Suppressor macrophage treated with lipopolysaccharide for 4 hours (primary cell): ENCODE data around the gene SDK1.
"Not testable (repeated sequence)": the region's sequence is repeated elsewhere in the genome, so short reads cannot be mapped to it uniquely, and the experiment has no call there.

Experiments
- DNase-seq: peaks from one replicate; pipeline ENCODE4 v3.0.0-alpha.2; 2020

SDK1 gene

DNA sequence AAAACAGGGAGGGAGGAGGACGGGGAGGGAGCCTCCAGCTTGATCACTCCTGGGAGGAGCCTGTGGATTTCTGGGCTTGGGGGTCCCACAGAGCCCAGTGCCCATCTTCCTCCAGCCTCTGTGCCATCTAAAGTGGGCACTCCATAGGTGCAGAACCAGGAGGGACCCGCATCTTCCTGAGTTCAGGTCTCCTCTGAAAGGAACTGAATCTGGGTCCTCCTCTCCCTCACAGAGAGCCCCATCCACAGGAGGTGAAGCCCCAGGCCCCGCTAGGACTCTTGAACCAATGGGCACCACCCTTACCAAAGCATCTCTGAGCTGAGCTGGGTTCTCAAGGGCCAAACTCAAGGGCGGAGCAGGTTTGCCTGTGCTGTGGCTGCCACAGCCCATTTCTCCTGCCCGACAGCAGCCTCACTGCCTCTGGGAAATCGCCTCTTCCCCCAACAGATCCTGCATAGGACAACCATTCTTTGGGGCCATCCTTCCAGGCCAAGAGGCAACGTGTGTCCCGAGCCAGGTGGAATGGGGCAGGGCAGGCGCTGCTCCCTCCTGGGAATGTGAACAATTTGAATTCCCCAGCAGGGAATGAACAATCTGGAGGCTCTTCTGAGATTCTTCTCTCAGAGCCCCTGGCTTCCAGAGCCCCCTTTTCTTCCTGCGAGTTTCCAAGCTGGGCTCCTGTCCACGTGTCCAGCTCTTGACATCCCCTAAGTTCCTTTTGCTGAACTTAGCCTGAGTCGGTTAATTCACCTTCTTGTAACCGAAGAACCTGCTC lies 970.1 kb downstream of the SDK1 start:
- DNase-seq = no peak

DNA sequence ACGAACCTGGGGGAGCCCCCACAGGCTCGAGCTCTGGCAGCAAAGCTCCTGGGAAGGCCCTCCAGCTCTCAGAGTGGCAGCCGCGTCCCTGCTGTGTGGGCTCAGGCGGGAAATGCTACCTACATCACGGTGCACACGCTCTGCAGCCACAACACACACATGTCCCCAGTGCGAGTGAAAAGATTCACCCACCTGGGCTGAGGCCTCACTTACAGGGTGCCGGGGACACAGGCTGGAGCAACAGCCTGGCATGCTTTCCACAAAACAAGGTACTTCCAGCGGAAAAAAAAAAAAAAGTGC lies 970.6 kb downstream of the SDK1 start:
- no peak for DNase-seq

DNA sequence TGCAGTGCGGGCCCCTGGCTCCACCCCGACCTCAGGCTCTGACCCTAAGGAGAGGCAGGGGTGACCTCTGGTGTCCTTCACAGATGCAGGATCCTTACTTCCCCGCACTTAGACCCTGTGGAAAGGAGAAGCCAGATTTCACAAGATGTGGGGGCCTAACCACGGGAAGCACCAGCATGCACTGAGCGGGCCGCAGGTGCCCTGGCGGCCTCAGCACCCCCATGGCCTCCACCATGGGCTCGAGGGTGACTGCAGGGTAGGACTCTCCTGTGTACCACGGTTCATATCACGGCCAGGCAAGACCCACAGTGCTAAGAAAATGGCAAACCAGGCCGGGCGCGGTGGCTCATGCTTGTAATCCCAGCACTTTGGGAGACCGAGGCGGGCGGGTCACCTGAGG lies 971.1 kb downstream of the SDK1 start:
- no peak for DNase-seq

- DNase-seq = no peak
Measured at GRCh38 chr7:4273566-4274230, 972.6 kb downstream of the SDK1 start.

DNA sequence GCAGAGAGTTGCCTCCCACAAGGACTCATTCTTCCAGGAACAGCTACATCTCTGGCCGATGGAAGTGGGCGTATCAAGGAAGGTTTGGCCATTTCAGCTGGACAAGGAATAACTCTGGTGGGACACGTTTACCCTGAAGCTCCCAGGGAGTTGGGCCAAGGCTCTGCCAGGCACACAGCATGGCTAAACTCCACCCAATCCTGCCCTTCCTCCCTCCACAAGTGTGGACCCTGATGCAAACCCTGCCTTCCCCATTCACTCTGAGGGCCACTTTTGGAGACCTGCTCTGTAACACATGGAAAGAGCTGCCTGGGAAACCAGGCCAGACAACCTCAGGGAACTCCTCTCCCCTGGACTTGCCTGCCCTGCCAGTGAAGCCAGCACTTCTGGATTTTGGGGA lies 973.2 kb downstream of the SDK1 start:
- DNase-seq = no peak

GRCh38 chr7:4277936-4278335 lies 976.9 kb downstream of the SDK1 start:
- no peak for DNase-seq

DNA sequence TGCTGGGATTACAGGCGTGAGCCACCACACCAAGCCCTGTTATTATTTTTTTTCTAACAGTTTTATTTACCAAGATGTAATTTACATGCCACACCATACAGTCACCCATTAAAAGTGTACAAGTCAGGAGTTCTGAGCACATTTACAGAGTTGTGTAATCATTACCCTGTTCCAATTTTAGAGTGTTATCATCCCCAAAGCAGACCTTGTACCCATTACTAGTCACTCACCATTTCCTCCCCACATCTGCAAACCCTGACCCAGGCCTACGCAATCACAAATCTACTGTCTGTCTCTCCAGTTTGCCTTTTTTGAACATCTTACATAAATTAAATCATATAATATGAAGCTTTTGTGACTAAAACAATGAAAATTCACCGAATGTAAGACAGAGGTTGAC lies 978.2 kb downstream of the SDK1 start:
- DNase-seq = no peak

- DNase-seq = no peak
Measured at GRCh38 chr7:4281231-4281993, 980.4 kb downstream of the SDK1 start.

- no peak for DNase-seq
Measured at GRCh38 chr7:4282434-4283223, 981.6 kb downstream of the SDK1 start.

GRCh38 chr7:4286351-4286750 lies 985.3 kb downstream of the SDK1 start:
- DNase-seq = no peak

DNA sequence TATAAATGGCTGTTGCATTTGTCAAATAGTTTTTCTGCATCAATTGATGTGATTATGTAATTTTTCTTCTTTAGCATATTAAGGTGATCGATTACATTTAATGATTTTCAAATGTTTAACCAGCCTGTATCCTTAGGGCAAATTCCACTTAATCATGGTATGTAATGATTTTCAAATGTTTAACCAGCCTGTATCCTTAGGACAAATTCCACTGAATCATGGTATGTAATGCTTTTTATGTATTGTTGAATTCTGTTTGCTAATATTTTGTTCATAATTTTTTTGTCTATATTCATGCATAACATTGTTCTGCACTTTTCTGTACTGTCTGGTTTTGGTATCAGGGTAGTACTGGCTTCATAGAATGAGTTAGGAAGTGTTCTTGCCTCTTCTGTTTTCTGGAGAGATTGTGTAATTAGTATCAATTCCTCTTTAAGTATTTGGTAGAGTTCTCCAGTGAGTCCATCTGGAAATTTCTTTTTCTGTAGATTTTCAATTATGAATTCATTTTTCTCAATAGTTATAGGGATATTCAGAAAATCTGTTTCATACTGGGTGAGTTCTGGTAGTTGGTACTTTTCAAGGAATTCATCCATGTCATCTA lies 987.8 kb downstream of the SDK1 start:
- peak; percentile 1 for DNase-seq

DNA sequence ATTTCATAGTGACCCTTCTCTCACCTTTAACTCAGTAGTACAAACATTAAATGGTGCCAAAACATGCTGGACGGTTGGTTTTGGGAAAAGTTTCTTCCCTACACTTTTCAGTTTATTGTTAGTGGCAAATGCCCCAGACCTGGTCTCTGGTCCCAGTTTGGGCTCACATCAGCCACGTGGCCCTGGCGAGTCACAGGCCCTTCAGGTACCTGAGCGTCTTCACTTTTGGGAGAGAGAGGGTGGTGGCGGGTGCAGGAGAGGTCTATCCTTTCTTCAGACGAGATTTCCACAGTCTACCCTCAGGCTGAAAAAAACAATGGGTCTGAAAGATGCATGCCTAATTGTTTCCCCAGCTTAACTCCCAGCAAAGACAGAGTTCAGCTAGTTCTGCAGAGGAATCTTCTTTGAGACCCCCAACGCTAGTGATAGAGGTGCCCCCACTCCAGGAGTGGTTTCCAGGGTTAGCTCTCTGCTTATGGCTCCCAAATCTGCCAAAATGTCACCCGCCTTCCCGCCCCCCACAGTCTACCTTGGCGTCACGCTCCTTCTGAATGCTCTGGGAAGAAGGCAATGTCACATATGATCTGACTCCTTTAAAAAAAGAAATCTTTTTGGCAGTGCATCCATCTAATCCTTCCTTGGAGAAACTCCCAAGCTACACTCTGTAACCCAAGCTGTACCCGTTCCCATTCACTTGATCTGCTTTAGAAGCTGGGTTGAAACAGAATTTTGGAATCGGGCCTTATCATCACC lies 996.3 kb downstream of the SDK1 start:
- DNase-seq = no peak

DNA sequence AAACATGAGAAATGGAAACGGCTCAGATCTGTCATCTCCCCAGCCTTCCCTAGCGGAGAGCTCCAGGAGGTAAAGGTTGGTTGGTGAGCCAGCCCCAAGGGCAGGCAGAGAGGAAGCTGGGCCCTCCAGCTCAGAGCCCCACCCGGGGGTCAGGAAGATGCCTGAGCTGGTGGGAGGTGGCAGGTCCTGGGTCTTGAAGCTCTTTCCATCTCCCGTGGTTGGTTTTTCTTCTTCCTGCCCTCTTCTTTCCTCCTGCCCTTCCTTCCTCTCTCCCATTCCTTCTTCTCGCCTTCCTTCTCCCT lies 996.8 kb downstream of the SDK1 start:
- DNase-seq = no peak

DNA sequence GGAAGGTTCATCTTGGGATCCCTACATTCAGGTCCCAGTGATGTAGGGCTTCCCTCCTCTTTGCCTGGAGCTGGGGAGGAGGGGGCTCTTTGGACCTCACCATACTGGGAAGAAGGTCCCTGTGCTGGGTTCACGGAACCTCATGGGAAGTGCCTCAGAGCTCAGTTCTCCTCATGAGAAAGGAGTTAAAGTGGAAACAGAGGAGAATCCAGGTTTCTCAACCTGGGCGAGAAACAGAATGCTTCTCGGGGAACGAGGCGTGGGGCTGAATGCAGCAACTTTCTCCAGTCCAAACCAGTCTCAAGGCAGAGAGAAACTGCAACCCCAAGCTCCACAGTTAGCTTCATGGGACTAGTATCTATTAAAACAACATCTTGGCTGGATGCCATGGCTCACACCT lies 998.4 kb downstream of the SDK1 start:
- DNase-seq = no peak

GRCh38 chr7:4302203-4302905 lies 1001.3 kb downstream of the SDK1 start:
- no peak for DNase-seq

- no peak for DNase-seq
Measured at GRCh38 chr7:4307316-4308204, 1006.5 kb downstream of the SDK1 start.

DNA sequence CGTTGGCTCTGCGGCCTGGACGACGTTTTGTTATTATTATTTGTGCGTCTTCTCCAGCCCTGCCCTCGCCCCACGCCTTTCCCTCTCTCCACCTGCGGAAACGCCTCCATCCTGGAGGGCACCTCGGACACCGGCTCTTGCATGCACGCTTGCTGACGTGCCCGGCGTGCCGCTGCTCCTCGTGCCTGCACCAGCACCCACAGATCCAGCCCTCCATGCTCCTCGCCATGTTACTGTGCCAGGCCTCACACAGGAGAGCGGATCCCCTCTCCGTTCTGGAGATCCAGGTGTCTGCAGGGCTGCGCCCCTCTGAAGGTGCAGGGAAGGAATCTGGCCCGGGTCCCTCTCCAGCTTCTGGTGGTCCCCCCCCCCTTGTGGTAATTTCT lies 1007.1 kb downstream of the SDK1 start:
- DNase-seq = no peak

- DNase-seq = not testable (repeated sequence)
Measured at GRCh38 chr7:4313911-4314310, 1012.9 kb downstream of the SDK1 start.

DNA sequence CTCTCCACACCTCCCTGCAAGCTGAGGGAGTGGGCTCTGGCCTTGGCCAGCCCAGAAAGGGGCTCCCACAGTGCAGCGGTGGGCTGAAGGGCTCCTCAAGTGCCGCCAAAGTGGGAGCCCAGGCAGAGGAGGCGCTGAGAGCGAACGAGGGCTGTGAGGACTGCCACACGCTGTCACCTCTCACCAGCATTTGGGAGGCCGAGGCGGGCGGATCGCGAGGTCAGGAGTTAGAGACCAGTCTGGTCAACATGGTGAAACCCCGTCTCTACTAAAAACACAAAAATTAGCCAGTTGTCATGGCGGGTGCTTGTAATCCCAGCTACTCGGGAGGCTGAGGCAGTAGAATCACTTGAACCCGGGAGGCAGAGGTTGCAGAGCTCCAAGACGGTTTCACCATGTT lies 1013.3 kb downstream of the SDK1 start:
- DNase-seq = not testable (repeated sequence)
